HG02588 (cell line): Measurements from ENCODE around the gene MRPS27.
"Not testable (repeated sequence)": the region's sequence is repeated elsewhere in the genome, so short reads cannot be mapped to it uniquely, and the experiment has no call there.

ENCODE experiments used
- ATAC-seq: cut with Tn5 transposase; IDR thresholded peaks from one replicate; pipeline ENCODE4 v1.9.1; 2021; ENCODE audit warnings: mild to moderate bottlenecking, moderate library complexity; ENCODE audit not compliant: unreplicated experiment

The MRPS27 gene

DNA sequence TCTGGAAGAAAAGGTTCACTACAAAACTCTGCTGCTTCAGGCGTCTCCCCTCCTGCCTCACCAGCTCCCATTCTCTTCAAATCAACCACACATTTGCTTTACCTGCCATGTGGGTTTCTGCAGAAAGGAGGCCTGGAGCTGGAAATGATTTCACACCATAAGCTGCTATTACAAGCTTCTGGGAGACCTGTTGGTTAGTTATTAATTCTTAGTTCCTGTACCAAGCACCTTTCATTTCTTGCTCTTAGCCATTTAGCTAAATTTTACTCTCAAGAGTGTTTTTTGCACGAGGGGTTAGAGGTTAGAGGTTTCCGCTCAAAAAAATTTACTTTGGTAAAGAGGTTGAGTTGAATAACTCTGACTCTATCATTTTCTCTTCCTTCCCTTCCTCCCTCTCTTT is 142.5 kb downstream of the MRPS27 start:
- no peak for ATAC-seq

GRCh38 chr5:72172786-72173185 is 147.3 kb downstream of the MRPS27 start:
- no peak for ATAC-seq

- no peak for ATAC-seq
Observed at GRCh38 chr5:72171667-72172066, 148.4 kb downstream of the MRPS27 start.

DNA sequence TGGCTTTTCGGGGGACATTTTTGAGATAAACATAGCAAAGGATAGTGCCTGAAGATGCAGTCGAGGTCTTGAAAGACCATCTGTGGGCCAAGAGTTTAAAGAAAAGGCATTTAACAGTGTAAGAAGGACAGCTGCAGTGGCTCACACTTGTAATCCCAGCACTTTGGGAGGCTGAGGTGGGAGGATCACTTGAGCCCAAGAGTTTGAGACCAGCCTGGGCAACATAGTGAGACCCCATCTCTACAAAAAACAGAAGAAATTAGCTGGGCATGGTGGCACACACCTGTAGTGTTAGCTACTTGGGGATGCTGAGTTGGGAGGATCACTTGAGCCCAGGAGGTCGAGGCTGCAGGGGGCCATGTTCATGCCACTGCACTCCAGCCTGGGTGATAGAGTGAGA is 148.9 kb downstream of the MRPS27 start:
- ATAC-seq = not testable (repeated sequence)

DNA sequence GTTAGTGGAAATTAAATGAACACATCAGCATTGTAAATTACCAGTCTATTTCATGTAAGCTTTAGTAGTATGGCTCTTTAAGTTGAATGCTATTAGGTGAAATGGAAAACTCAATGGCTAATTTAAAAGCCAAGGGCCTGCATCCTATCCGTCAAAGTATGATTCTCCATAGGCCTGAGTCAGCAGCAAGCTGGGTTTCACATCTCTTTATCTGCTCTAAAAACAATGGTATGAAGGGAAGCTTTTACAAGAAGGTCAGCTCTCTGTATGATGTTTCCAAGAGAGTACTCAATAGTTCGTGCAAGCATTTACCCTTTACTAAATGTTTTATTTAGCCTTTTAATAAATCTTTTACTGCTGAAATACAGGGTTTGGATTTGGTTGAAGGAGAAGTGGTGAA is 149.9 kb downstream of the MRPS27 start:
- no peak for ATAC-seq
